Neural progenitor cell (in vitro differentiated cells): ENCODE measurements around the gene R3HCC1L. TPM values are rescaled to one million over a fixed set of nuclear protein-coding genes. Genes with fewer than 3 reads are reported as not detected.

Experiments
- DNase-seq: peaks from one replicate; pipeline ENCODE4 v3.0.0-alpha.2; 2016; ENCODE audit warnings: low spot score
- H2AFZ ChIP-seq: fragments of 200-600 bp; sonication (generic); replicated peaks from 2 replicates; pipeline ENCODE4 v1.6.1; 2016; ENCODE audit warnings: antibody characterized with exemption
- H3F3A ChIP-seq: fragments of 200-600 bp; sonication (generic); 2 replicates; pipeline ENCODE4 v1.6.1; 2016; ENCODE audit warnings: antibody characterized with exemption, low read depth
- H3K27ac ChIP-seq: fragments of 200-600 bp; sonication (generic); 2 replicates; pipeline ENCODE4 v1.5.1; 2016; ENCODE audit warnings: mild to moderate bottlenecking
- H3K27me3 ChIP-seq: fragments of 200-600 bp; sonication (generic); 2 replicates; pipeline ENCODE4 v1.6.1; 2016; ENCODE audit warnings: mild to moderate bottlenecking, moderate library complexity
- H3K36me3 ChIP-seq: fragments of 200-600 bp; sonication (generic); 2 replicates; pipeline ENCODE4 v1.5.1; 2016
- H3K4me1 ChIP-seq: fragments of 200-600 bp; sonication (generic); 2 replicates; pipeline ENCODE4 v1.6.1; 2016; ENCODE audit warnings: mixed run types
- H3K4me2 ChIP-seq: fragments of 200-600 bp; sonication (generic); 2 replicates; pipeline ENCODE4 v1.6.1; 2016
- H3K4me3 ChIP-seq: fragments of 200-600 bp; sonication (generic); 2 replicates; pipeline ENCODE4 v1.5.1; 2016
- H3K79me2 ChIP-seq: fragments of 200-600 bp; sonication (generic); 2 replicates; pipeline ENCODE4 v1.6.1; 2016; ENCODE audit warnings: low read depth
- H3K9ac ChIP-seq: fragments of 200-600 bp; sonication (generic); 2 replicates; pipeline ENCODE4 v1.6.1; 2016
- H3K9me3 ChIP-seq: fragments of 200-600 bp; sonication (generic); 2 replicates; pipeline ENCODE4 v1.5.1; 2016; ENCODE audit warnings: low read depth
- H4K20me1 ChIP-seq: fragments of 200-600 bp; sonication (generic); 2 replicates; pipeline ENCODE4 v1.6.1; 2016; ENCODE audit warnings: low read depth
- H3K27ac Mint-ChIP-seq: 3 replicates; pipeline ENCODE4 v1.8.0; 2021; ENCODE audit warnings: mixed read lengths
- H3K27me3 Mint-ChIP-seq: 2 replicates; pipeline ENCODE4 v1.8.0; 2022; ENCODE audit warnings: low read depth, mild to moderate bottlenecking, inconsistent platforms, moderate library complexity, mixed read lengths; ENCODE audit not compliant: insufficient read depth
- H3K36me3 Mint-ChIP-seq: 3 replicates; pipeline ENCODE4 v1.8.0; 2021; ENCODE audit warnings: mixed read lengths
- H3K4me1 Mint-ChIP-seq: 3 replicates; pipeline ENCODE4 v1.8.0; 2021; ENCODE audit warnings: mixed read lengths
- H3K4me3 Mint-ChIP-seq: 3 replicates; pipeline ENCODE4 v1.8.0; 2021; ENCODE audit warnings: mild to moderate bottlenecking, moderate library complexity, mixed read lengths
- H3K9me3 Mint-ChIP-seq: 3 replicates; pipeline ENCODE4 v1.8.0; 2020; ENCODE audit warnings: mixed read lengths
- EZH2 ChIP-seq: fragments of 200-600 bp; sonication (generic); IDR thresholded peaks from 2 replicates; pipeline ENCODE4 v1.6.1; 2017; ENCODE audit warnings: antibody characterized with exemption, mild to moderate bottlenecking, moderate library complexity
- EZH2phosphoT487 ChIP-seq: fragments of 200-600 bp; sonication (generic); IDR thresholded peaks from 2 replicates; pipeline ENCODE4 v1.6.1; 2017; ENCODE audit warnings: antibody characterized with exemption
- total RNA-seq: library from RNA; depleted of rRNA; stranded (reverse); fragments of >200 nt; gene quantifications from 2 replicates; pipeline ENCODE4 v1.2.3, GENCODE V29; 2015; ENCODE audit warnings: low replicate concordance
- TF ChIP-seq, protein P1 (sequence below): fragments of 200-600 bp; sonication (generic); IDR thresholded peaks from 2 replicates; pipeline ENCODE4 v1.5.1; 2017; ENCODE audit warnings: antibody characterized with exemption, mild to moderate bottlenecking

R3HCC1L gene
- total RNA-seq, 1 donor from 2014 or later = 26.8 TPM

DNA sequence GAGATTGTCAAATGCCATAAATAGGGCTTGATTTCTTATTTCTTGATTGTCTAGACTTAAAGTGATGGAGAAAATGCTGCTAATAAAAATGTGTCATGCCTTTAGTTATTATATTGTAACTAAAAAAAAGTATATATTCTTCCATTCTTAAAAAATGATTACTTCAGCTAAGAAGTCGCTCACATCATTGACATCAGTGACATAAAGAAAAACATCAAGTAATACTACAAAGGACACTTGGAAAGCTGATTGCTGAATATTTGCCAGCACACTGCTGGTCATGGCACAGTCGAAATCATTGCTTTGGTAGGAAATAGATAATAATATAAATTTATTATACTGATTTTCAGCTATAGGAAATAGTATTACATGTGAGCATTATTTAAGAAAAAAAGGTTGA is 70.9 kb downstream of the R3HCC1L start:
- Histone ChIP-seq H3K4me2 (no peak overlapping the region), H4K20me1 (no peaks in the 10 kb centered on the region), H3K4me1 (no peaks in the 10 kb centered on the region), H3K27ac (no peak overlapping the region), H3K36me3 (no peaks in the 10 kb centered on the region), H2AFZ (no peak overlapping the region), H3K79me2 (no peaks in the 10 kb centered on the region), H3K4me3 (no peak overlapping the region), H3K9ac (no peak overlapping the region), H3K9me3 (no peaks in the 10 kb centered on the region), H3K27me3 (no peaks in the 10 kb centered on the region), H3F3A (no peaks in the 10 kb centered on the region)
- H3K27ac Mint-ChIP-seq = no peak overlapping the region
- no peaks in the 10 kb centered on the region for H3K4me1 Mint-ChIP-seq
- no peaks in the 10 kb centered on the region for H3K9me3 Mint-ChIP-seq
- no peaks in the 10 kb centered on the region for H3K27me3 Mint-ChIP-seq
- DNase-seq = no peak
- no peak overlapping the region for H3K4me3 Mint-ChIP-seq
- peaks cover 15% of the 10 kb centered on the region for H3K36me3 Mint-ChIP-seq
- TF ChIP-seq EZH2 (no peak), EZH2phosphoT487 (no peak)
- TF ChIP-seq, protein P1, sequence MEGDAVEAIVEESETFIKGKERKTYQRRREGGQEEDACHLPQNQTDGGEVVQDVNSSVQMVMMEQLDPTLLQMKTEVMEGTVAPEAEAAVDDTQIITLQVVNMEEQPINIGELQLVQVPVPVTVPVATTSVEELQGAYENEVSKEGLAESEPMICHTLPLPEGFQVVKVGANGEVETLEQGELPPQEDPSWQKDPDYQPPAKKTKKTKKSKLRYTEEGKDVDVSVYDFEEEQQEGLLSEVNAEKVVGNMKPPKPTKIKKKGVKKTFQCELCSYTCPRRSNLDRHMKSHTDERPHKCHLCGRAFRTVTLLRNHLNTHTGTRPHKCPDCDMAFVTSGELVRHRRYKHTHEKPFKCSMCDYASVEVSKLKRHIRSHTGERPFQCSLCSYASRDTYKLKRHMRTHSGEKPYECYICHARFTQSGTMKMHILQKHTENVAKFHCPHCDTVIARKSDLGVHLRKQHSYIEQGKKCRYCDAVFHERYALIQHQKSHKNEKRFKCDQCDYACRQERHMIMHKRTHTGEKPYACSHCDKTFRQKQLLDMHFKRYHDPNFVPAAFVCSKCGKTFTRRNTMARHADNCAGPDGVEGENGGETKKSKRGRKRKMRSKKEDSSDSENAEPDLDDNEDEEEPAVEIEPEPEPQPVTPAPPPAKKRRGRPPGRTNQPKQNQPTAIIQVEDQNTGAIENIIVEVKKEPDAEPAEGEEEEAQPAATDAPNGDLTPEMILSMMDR = no peak

DNA sequence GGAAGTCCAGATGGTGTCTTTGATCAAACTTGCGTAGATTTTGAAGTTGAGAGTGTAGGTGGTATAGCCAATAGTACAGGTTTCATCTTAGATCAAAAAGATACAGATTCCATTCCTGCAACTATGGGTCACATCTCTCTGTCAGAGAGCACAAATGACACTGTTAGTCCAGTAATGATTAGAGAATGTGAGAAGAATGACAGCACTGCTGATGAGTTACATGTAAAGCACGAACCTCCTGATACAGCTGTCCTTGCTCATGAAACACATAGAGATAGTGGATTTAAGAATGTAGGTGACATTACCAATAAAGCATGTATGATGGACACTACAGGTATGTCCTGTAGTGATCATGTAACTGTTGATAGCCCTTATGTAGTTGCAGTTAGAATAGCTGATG is 74.5 kb downstream of the R3HCC1L start:
- Mint-ChIP-seq H3K27ac (no peak overlapping the region), H3K4me1 (peaks cover 3% of the 10 kb centered on the region), H3K36me3 (peaks cover 15% of the 10 kb centered on the region), H3K4me3 (no peak overlapping the region), H3K27me3 (no peaks in the 10 kb centered on the region), H3K9me3 (no peaks in the 10 kb centered on the region)
- Histone ChIP-seq H3F3A (no peaks in the 10 kb centered on the region), H4K20me1 (peaks cover 6% of the 10 kb centered on the region), H3K79me2 (no peaks in the 10 kb centered on the region), H3K9me3 (no peaks in the 10 kb centered on the region), H3K4me2 (no peak overlapping the region), H3K4me1 (no peaks in the 10 kb centered on the region), H3K27me3 (no peaks in the 10 kb centered on the region), H3K36me3 (no peaks in the 10 kb centered on the region), H3K27ac (no peak overlapping the region), H3K9ac (no peak overlapping the region), H3K4me3 (no peak overlapping the region), H2AFZ (no peak overlapping the region)
- no peak for TF ChIP-seq EZH2phosphoT487
- DNase-seq = no peak

DNA sequence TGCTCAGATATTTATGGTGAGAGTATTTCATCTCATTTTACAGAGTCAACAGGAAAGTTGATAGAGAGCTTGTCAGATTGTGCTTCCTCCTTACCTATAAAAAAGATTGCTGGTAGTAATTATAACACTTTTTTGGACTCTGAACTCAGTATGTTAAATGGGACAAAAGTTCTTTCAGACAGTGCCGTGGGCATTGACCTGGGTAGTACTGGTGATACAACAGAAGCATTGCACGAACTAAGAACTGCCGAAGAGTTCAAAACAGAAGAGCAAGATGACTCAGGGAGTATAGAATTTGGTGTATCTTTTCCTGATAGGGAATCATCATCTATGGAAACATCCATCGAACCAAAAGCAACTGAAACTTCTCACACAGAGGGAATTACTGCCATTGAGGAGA is 75.0 kb downstream of the R3HCC1L start:
- Mint-ChIP-seq H3K4me1 (peaks cover 3% of the 10 kb centered on the region), H3K4me3 (no peak overlapping the region), H3K9me3 (no peaks in the 10 kb centered on the region), H3K36me3 (peaks cover 15% of the 10 kb centered on the region), H3K27me3 (no peaks in the 10 kb centered on the region), H3K27ac (no peak overlapping the region)
- Histone ChIP-seq H3K4me2 (no peak overlapping the region), H3K27ac (no peak overlapping the region), H3K9me3 (no peaks in the 10 kb centered on the region), H3K9ac (no peak overlapping the region), H3K4me1 (no peaks in the 10 kb centered on the region), H2AFZ (no peak overlapping the region), H3F3A (no peaks in the 10 kb centered on the region), H3K36me3 (no peaks in the 10 kb centered on the region), H3K4me3 (no peak overlapping the region), H3K27me3 (no peaks in the 10 kb centered on the region), H3K79me2 (no peaks in the 10 kb centered on the region), H4K20me1 (peaks cover 9% of the 10 kb centered on the region)
- no peak for TF ChIP-seq EZH2
- TF ChIP-seq EZH2phosphoT487 = no peak
- TF ChIP-seq, protein P1 = no peak
- no peak for DNase-seq

DNA sequence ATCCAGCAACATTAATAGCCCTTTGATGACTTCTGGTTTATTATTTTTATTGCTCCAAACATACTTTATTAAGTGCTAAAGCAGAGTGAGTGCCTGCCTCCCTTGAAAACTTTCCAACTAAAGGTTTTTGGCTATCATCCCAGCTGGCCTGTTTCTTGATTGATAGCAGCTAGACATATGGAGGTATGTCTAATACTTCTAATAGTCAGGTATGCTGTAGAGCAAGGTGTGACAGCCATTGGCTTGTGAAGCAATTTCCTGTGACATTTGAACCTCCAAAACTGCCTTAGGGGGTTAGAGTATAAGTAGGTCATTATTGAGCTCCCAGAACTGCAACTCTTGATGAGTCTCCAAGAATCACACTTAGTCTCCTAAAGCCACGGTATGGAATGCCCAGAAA is 77.7 kb downstream of the R3HCC1L start:
- DNase-seq = no peak
- H3K27me3 ChIP-seq = no peaks in the 10 kb centered on the region

More for the DNA sequence above, 77.7 kb downstream of the R3HCC1L start:
- TF ChIP-seq, protein P1 = no peak
- no peak for TF ChIP-seq EZH2phosphoT487
- TF ChIP-seq EZH2 = no peak
- Histone ChIP-seq H3F3A (no peaks in the 10 kb centered on the region), H3K9me3 (no peaks in the 10 kb centered on the region), H3K79me2 (no peaks in the 10 kb centered on the region), H4K20me1 (peaks cover 9% of the 10 kb centered on the region), H3K36me3 (no peaks in the 10 kb centered on the region), H3K4me2 (no peak overlapping the region), H3K4me3 (no peak overlapping the region), H3K27ac (no peak overlapping the region), H2AFZ (no peak overlapping the region), H3K4me1 (no peaks in the 10 kb centered on the region), H3K9ac (no peak overlapping the region)
- Mint-ChIP-seq H3K27me3 (no peaks in the 10 kb centered on the region), H3K4me3 (no peak overlapping the region), H3K27ac (no peak overlapping the region), H3K36me3 (peaks cover 21% of the 10 kb centered on the region), H3K4me1 (peaks cover 3% of the 10 kb centered on the region), H3K9me3 (peaks cover 4% of the 10 kb centered on the region)
